A549 (cell line): ENCODE results near the gene ADAMTS2. TPM values are rescaled to one million over a fixed set of nuclear protein-coding genes. Genes with fewer than 3 reads are reported as not detected.

Experiments
- ATAC-seq, 2 experiments: fragments of 200-7000 bp in 1 of 2; fragments of >200 bp in 1 of 2; cut with Nextera tagmentation in 1 of 2; cut with Tn5 transposase in 1 of 2; 3 replicates each; pipeline versions ENCODE4 v1.8.0 to v1.9.1; 2018 to 2020; ENCODE audit warnings: mild to moderate bottlenecking in 1 of 2, moderate library complexity in 1 of 2
- CTCF ChIA-PET: fragments of 300-600 bp; sonication (Branson Sonifier 250); formaldehyde crosslinking; extraction: SDS; loops from one replicate; lab custom pipeline; 2021; ENCODE audit warnings: antibody characterized with exemption, inconsistent platforms; lab: Yijun Ruan, JAX
- POLR2A ChIA-PET: fragments of 350-600 bp; formaldehyde crosslinking; extraction: SDS; loops from one replicate; lab custom pipeline; 2021; ENCODE audit warnings: antibody characterized with exemption, inconsistent platforms; lab: Yijun Ruan, JAX
- DNase-seq, 2 experiments: peaks; one replicate each; pipeline versions ENCODE4 v3.0.0 to v3.0.0-alpha.2; 2011 to 2016; ENCODE audit warnings: low read depth in 1 of 2, low spot score in 1 of 2
- FAIRE-seq: peaks from 2 replicates; lab custom pipeline; 2011; peaks lifted over from hg19 to GRCh38; lab: Jason Lieb, UNC
- H3K27ac ChIP-seq, 2 experiments: fragments of >200 bp; sonication (Bioruptor Twin); formaldehyde crosslinking; 3 replicates each; pipeline ENCODE4 v1.5.1; 2016 to 2017
- H3K4me1 ChIP-seq: fragments of >200 bp; sonication (Bioruptor Twin); formaldehyde crosslinking; 3 replicates; pipeline ENCODE4 v1.6.1; 2016
- H3K4me2 ChIP-seq: fragments of >200 bp; sonication (Bioruptor Twin); formaldehyde crosslinking; 3 replicates; pipeline ENCODE4 v1.6.1; 2016
- H3K4me3 ChIP-seq: fragments of >200 bp; sonication (Bioruptor Twin); formaldehyde crosslinking; 3 replicates; pipeline ENCODE4 v1.5.1; 2016
- H3K9me3 ChIP-seq: fragments of >200 bp; sonication (Bioruptor Twin); formaldehyde crosslinking; 3 replicates; pipeline ENCODE4 v1.6.1; 2016
- CHD2 ChIP-seq: fragments of 150-350 bp; IDR thresholded peaks from 2 replicates; pipeline ENCODE4 v1.6.1; 2014; ENCODE audit warnings: low read length; ENCODE audit not compliant: partially characterized antibody
- EHF ChIP-seq: fragments of 250-450 bp; sonication (Bioruptor Pico); IDR thresholded peaks from 2 replicates; pipeline ENCODE4 v1.5.0; 2020; ENCODE audit warnings: mild to moderate bottlenecking
- ESRRA ChIP-seq: fragments of 150-350 bp; IDR thresholded peaks from 2 replicates; pipeline ENCODE4 v1.6.1; 2014; ENCODE audit warnings: mild to moderate bottlenecking, low read length, borderline replicate concordance
- GATA3 ChIP-seq: IDR thresholded peaks from 2 replicates; pipeline ENCODE4 v1.6.1; 2012; ENCODE audit warnings: borderline replicate concordance
- HDAC2 ChIP-seq: fragments of 200-600 bp; sonication (generic); IDR thresholded peaks from 2 replicates; pipeline ENCODE4 v1.6.1; 2016
- HEYL ChIP-seq: fragments of 250-450 bp; sonication (Bioruptor Pico); IDR thresholded peaks from 2 replicates; pipeline ENCODE4 v1.8.0; 2021; ENCODE audit warnings: mild to moderate bottlenecking, moderate library complexity
- JUN ChIP-seq, 2 experiments: fragments of >200 bp; sonication (Bioruptor Twin); formaldehyde crosslinking; IDR thresholded peaks; 2 replicates in 1 of 2; 3 replicates in 1 of 2; pipeline ENCODE4 v1.6.1; 2016 to 2017
- JUNB ChIP-seq: fragments of >200 bp; sonication (Bioruptor Twin); formaldehyde crosslinking; IDR thresholded peaks from 2 replicates; pipeline ENCODE4 v1.6.1; 2016
- KDM5A ChIP-seq: fragments of 200-600 bp; sonication (generic); IDR thresholded peaks from 2 replicates; pipeline ENCODE4 v1.6.1; 2016; ENCODE audit warnings: antibody characterized with exemption, mild to moderate bottlenecking
- MAFK ChIP-seq: fragments of 450-650 bp; IDR thresholded peaks from 2 replicates; pipeline ENCODE4 v1.6.1; 2014; ENCODE audit not compliant: partially characterized antibody
- MYC ChIP-seq: IDR thresholded peaks from 2 replicates; pipeline ENCODE4 v1.6.1; 2012; ENCODE audit warnings: mild to moderate bottlenecking, inconsistent platforms, low read length, improper control_type of control experiment, borderline replicate concordance
- NR3C1 ChIP-seq: fragments of >200 bp; sonication (Bioruptor Twin); formaldehyde crosslinking; IDR thresholded peaks from 3 replicates; pipeline ENCODE4 v1.6.1; 2017
- PHF8 ChIP-seq: fragments of 200-600 bp; sonication (generic); IDR thresholded peaks from 2 replicates; pipeline ENCODE4 v1.6.1; 2016; ENCODE audit warnings: low read depth, mild to moderate bottlenecking, antibody characterized with exemption, moderate library complexity, borderline replicate concordance
- POLR2A ChIP-seq: IDR thresholded peaks from 2 replicates; pipeline ENCODE4 v1.6.1; 2012; ENCODE audit warnings: mild to moderate bottlenecking, low read length
- RFX5 ChIP-seq: fragments of 450-650 bp; IDR thresholded peaks from 2 replicates; pipeline ENCODE4 v1.7.1; 2014; ENCODE audit warnings: antibody characterized with exemption, mild to moderate bottlenecking, moderate library complexity
- TFCP2L1 ChIP-seq: fragments of 250-450 bp; sonication (Bioruptor Pico); IDR thresholded peaks from 2 replicates; pipeline ENCODE4 v1.5.0; 2021; ENCODE audit warnings: mild to moderate bottlenecking
- ZC3H11A ChIP-seq: fragments of 450-650 bp; IDR thresholded peaks from 2 replicates; pipeline ENCODE4 v1.6.1; 2014; ENCODE audit warnings: antibody characterized with exemption, mild to moderate bottlenecking
- ZSCAN20 ChIP-seq: fragments of 250-450 bp; sonication (Bioruptor Pico); IDR thresholded peaks from 2 replicates; pipeline ENCODE4 v1.8.0; 2022; ENCODE audit warnings: mild to moderate bottlenecking, moderate library complexity
- WGBS: methylation state at CpG from one replicate; pipeline ENCODE4 v1.1.6; 2017; ENCODE audit errors: missing lambda C conversion rate; 5-methylcytosine and 5-hydroxymethylcytosine counted together
- polyA plus RNA-seq, 4 experiments: library from polyadenylated mRNA; depleted of rRNA in 3 of 4; stranded (reverse); fragments of >200 nt; fragmentation: RNase III in 1 of 4; extraction: RNeasy Plus Mini Kit Qiagen cat#74134 plus additional on column Dnase treatment in 1 of 4; gene quantifications; 2 replicates in 3 of 4; 3 replicates in 1 of 4; pipeline ENCODE4 v1.2.3, GENCODE V29; 2011 to 2017
- TF ChIP-seq, protein P1 (sequence below): IDR thresholded peaks from 2 replicates; pipeline ENCODE4 v1.6.1; 2012
- TF ChIP-seq, protein P2 (sequence below): fragments of 250-450 bp; sonication (Bioruptor Pico); IDR thresholded peaks from 2 replicates; pipeline ENCODE4 v1.5.0; 2020; ENCODE audit warnings: low read depth, mild to moderate bottlenecking, moderate library complexity

The ADAMTS2 gene
- polyA plus RNA-seq, 2 of the 4 experiments (the other 2 are of a cell fraction): not detected

DNA sequence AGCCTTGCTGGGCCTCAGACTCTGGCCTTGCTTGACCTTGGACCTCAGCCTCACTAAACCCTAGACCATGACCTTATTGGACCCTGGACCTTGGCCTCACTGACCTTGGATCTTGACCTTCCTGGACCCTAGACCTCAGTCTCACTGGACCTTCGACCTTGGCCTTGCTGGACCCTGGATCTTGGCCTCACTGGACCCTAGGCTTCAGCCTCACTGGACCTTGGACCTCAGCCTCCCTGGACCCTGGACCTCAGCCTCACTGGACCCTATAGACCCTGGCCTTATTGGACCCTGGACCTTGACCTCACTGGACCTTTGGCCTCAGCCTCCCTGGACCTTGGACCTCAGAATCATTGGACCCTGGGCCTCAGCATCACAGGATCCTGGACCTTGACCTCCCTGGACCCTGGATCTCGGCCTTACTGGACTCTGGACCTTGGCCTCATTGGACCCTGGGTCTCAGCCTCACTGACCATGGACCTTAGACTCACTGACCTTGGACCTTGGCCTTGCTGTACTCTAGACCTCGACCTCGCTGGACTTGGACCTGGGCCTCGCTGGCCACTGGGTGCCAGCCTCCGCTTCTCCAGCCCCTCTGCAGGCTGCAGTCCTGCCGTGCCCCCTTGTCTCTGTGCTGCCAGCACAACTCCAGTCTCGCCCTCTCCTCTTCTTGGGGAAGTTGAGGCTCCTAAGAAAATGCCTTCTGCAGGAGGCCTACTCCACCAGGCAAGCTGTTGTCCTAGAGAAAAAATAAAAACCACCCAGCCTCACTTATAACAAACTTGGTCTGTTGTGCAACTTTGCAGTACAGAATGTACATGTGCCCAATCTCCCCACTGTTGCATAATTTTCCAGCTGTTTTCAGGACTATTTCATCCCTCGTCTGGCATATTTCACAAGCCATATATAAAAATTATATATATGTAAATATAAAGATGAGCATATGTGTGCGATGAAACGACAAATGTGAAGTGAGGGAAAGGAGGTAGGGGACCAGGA, 11.0 kb upstream of the ADAMTS2 start:
- Histone ChIP-seq H3K27ac (no peak overlapping the region), H3K4me1 (no peaks in the 10 kb centered on the region), H3K9me3 (0 out of 3 replicates have a peak, but pooled peaks cover 2% of the 10 kb centered on the region), H3K4me3 (no peak overlapping the region), H3K4me2 (no peak overlapping the region)
- ChIA-PET CTCF (no interaction called here), POLR2A (no interaction called here)
- ATAC-seq (no peak), FAIRE-seq (no peak), DNase-seq (no peak)
- no peak for TF ChIP-seq JUN (IDR thresholded peaks at IDR 0.05)
- no peak for TF ChIP-seq ZSCAN20 (CRISPR knock-in tag)
- no peak for TF ChIP-seq MAFK
- TF ChIP-seq, protein P1, sequence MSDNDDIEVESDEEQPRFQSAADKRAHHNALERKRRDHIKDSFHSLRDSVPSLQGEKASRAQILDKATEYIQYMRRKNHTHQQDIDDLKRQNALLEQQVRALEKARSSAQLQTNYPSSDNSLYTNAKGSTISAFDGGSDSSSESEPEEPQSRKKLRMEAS: no peak
- no peak for TF ChIP-seq RFX5
- TF ChIP-seq TFCP2L1 (CRISPR knock-in tag): no peak
- TF ChIP-seq HDAC2: no peak
- no peak for TF ChIP-seq EHF
- TF ChIP-seq JUNB: no peak
- TF ChIP-seq PHF8: no peak
- TF ChIP-seq HEYL (CRISPR knock-in tag): no peak
- no peak for TF ChIP-seq ZC3H11A
- TF ChIP-seq MYC: no peak
- TF ChIP-seq NR3C1: no peak
- TF ChIP-seq KDM5A: no peak
- TF ChIP-seq CHD2: no peak
- 15% methylated on average over 11 of the region's 11 CpGs for WGBS

DNA sequence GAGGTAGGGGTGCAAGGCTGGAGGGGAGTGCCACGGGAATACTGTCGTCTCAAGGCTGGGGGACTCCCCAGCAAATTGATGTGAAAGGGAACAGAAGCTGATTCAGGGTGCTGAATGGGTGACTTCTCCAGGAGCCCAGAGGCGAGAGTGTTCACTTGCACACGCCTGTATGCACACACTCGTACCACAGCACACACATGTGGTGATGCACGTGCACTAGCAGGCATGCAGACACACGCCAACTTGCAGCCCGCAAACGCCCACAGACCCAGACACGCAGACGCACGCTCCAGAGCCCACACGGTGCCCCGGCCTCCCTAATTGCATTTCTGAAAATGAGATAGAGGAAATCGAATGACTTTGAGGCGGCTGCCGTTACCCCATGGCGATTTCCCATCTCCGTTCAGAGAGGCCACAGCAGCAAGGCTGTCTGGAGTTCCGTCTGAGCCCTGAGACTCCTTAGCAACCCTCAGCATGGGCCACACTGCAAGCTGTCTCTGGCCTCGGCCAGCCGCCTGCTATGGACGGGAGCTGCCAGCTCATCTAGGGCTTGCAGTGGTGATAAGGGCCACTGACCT, 9.1 kb upstream of the ADAMTS2 start:
- FAIRE-seq (no peak), ATAC-seq (peak in 1 of 2 experiments; percentile 46; a peak in 3 of 6 replicates), DNase-seq (no peak)
- no peaks in the 10 kb centered on the region for H3K4me1 ChIP-seq
- POLR2A ChIA-PET: no interaction called here
- H3K9me3 ChIP-seq: 0 out of 3 replicates have a peak, but pooled peaks cover 2% of the 10 kb centered on the region
- H3K4me2 ChIP-seq: no peak overlapping the region
- 24% methylated on average over 17 of the region's 23 CpGs for WGBS
- no peak overlapping the region for H3K4me3 ChIP-seq
- TF ChIP-seq ESRRA: no peak
- TF ChIP-seq GATA3: no peak
- CTCF ChIA-PET: interaction anchor here (1.2 kb wide), 1 partner anchor 16 kb away, joined by 3 read pairs; no protein-coding TSS in a partner anchor
- no peak overlapping the region for H3K27ac ChIP-seq

DNA sequence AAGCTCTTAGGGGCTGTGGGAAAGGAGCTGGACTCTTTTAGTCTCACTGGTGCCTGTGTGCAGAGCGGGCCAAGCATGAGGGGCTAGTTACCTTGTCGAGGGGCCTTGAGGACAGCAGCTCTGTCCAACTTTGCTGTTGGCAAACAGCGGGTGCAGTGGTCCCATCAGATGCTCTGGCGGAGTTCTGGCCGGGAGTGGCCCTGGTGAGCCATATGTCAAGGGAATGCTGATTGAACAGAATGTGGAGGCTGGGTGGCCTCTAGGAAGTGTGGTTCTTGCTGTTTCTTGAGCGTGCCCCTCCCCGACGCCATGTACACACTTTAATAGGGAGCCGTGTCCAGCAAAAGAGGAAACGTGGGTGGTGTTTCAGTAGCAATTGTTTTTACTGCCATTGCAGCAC, 3.6 kb upstream of the ADAMTS2 start:
- no peak for FAIRE-seq
- WGBS: 33% methylated on average over 9 of the region's 10 CpGs
- ATAC-seq: no peak
- ChIA-PET POLR2A (no interaction called here), CTCF (no interaction called here)
- Histone ChIP-seq H3K4me2 (no peak overlapping the region), H3K9me3 (0 out of 3 replicates have a peak, but pooled peaks cover 2% of the 10 kb centered on the region), H3K4me3 (no peak overlapping the region), H3K4me1 (peaks cover 7% of the 10 kb centered on the region; the same call in 1 of the 3 replicates), H3K27ac (no peak overlapping the region)
- DNase-seq: no peak
- TF ChIP-seq, protein P2, sequence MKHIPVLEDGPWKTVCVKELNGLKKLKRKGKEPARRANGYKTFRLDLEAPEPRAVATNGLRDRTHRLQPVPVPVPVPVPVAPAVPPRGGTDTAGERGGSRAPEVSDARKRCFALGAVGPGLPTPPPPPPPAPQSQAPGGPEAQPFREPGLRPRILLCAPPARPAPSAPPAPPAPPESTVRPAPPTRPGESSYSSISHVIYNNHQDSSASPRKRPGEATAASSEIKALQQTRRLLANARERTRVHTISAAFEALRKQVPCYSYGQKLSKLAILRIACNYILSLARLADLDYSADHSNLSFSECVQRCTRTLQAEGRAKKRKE (CRISPR knock-in tag): no peak
- TF ChIP-seq POLR2A: no peak
- no peak for TF ChIP-seq PHF8
- TF ChIP-seq HEYL (CRISPR knock-in tag): no peak
